GM18868 (cell line): ENCODE measurements around the gene TMEM178B.
"Not testable (repeated sequence)": the region's sequence is repeated elsewhere in the genome, so short reads cannot be mapped to it uniquely, and the experiment has no call there.

Experiments used
- ATAC-seq: cut with Tn5 transposase; IDR thresholded peaks from one replicate; pipeline ENCODE4 v1.9.1; 2021; ENCODE audit warnings: mild to moderate bottlenecking, moderate library complexity; ENCODE audit not compliant: unreplicated experiment

Gene TMEM178B

GRCh38 chr7:141074162-141074991 is 513 bp downstream of the TMEM178B start:
- ATAC-seq = no peak

DNA sequence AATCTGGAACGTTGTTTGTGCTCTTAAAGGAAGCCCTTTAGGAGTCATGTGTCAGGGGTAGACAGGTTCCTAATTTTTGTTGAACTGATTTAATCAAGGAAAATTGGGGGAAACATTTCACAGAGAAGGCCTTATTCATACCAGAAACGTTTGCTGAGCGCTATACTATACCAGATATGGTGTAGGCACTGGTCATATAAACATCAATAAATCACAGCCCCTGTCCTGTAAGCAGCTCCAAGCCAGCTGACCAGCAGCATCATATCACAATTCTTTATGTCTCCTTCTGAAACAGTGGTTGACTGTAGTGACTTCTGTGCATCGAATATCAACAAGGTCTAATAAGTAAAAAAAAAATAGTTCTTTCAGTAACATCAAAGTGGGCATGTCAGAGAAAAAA is 1.1 kb downstream of the TMEM178B start:
- no peak for ATAC-seq

DNA sequence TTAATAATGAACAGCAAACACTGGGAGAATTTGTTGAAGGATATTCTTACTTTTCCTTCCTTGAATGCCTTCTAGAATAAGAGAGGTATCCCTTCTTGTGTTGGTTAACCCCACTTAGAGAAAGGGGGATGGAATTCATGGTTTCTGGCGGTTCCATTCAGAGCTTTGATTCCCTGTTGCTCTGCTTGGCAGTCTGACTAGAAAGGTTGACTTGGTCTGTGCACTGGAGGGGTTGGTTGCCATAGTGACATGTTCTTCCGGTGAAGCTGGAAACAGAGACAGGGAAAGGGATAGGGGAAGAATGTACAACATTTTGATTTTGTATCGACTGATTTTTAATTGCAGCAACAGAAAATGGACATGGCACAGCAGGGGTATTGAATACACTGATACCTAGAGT is 2.5 kb downstream of the TMEM178B start:
- ATAC-seq = no peak

- ATAC-seq = no peak
These were observed 5.4 kb downstream of the TMEM178B start for GRCh38 chr7:141079219-141079618.

DNA sequence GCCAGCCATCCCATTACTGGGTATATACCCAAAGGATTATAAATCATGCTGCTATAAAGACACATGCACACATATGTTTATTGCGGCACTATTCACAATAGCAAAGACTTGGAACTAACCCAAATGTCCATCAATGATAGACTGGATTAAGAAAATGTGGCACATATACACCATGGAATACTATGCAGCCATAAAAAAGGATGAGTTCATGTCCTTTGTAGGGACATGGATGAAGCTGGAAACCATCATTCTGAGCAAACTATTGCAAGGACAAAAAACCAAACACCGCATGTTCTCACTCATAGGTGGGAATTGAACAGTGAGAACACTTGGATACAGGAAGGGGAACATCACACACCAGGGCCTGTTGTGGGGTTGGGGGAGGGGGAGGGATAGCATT is 15.6 kb downstream of the TMEM178B start:
- ATAC-seq = not testable (repeated sequence)

DNA sequence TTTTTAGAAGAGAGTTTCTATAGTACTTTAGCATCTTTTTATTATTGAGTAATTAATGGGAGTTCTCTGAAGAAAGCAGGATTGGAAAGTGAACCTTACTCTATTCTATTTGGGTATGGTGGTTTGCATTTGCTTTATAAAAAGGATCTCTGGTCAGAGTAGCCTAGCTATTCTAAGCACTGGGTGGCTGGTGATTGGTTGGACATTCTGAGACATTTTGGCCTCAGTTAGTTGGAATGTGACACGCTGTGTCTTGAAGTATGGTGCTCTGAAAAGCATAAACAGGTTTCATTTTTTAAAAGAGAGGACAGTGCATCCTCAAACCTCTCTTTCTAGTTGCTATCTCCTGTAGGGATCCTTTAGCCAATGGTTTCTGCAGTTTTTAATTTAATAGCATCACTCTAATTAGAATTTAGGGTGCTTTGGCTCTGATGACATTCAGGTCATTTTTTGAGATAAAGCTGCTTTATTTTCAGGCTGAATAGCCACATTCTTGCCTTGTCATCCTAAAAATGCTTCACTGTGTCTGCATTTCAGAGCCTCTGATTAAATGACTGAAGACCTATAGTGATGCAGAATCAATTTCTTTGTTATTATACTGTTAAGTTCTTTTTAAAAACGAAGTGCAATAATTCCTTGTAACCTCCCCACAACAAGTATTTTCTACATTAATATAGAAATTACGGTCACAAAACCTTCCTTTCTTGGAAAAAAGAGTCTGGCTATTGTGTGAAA is 20.6 kb downstream of the TMEM178B start:
- no peak for ATAC-seq

DNA sequence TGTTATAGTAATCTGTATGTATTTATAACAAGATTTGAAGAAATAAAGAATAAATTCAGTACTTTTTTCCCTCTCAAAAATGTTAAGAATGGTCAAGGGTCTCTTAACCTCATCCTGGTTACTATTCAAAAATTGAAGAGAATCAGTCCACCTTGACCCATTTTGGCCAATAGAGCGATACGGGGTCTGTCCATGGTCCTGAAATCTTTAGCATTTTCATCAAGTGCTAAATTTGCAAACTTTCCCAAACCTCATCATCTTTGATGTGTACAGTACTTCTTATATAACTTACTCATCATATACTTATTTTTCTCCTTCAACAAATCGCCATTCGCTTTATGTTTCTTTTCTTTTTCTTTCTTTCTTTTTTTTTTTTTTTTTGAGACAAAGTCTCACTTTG is 23.6 kb downstream of the TMEM178B start:
- ATAC-seq = no peak

GRCh38 chr7:141102436-141102835 is 28.6 kb downstream of the TMEM178B start:
- ATAC-seq = no peak

- no peak for ATAC-seq
These were observed 30.1 kb downstream of the TMEM178B start for GRCh38 chr7:141103847-141104429.

DNA sequence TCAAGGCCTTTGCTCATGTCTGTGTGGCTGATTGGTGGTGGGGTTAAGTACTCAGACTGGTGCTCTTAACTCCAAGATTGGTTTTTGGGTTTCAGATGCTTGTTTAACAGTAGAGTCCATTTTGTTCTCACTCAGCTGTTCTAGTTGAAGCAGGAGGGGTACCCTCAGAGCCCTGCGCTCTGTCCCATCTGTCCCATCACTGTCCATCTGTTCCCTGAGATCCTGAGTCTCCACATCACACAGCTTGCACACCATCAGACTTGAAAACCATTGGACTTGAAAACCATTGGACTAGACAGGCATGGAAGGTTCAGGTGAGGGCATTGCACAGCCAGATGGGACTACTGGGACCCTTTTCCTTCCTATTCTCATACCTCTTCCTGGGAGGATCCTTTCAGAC is 39.3 kb downstream of the TMEM178B start:
- no peak for ATAC-seq

GRCh38 chr7:141114029-141114664 is 40.3 kb downstream of the TMEM178B start:
- ATAC-seq = no peak

DNA sequence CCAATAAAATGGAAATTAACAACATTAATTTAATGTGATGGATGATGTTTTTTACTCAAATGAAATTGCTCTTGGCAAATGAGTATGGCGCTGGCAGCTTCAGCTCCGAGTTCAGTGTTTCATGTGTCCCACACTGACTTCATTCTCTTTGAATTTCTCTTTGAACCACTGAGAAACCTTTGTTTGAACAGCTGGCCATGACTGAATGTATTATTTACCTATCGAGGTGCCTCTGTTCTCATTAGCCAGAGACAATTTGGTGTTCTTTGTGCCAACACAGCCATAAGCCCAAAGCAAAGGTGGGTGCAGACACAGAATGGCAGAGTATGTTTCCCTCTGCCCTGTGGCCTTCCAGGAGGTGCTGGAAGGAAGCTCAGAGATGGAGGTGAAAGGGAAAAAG is 42.1 kb downstream of the TMEM178B start:
- ATAC-seq = no peak

DNA sequence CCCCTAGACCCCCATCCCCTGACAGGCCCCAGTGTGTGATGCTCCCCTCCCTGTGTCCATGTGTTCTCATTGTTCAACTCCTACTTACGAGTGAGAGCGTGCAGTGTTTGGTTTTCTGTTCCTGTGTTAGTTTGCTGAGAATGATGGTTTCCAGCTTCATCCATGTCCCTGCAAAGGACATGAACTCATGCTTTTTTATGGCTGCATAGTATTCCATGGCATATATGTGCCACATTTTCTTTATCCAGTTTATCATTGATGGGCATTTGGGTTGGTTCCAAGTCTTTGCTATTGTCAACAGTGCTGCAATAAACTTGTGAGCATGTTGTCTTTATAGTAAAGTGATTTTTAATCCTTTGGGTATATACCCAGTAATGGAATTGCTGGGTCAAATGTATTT is 42.8 kb downstream of the TMEM178B start:
- not testable (repeated sequence) for ATAC-seq

DNA sequence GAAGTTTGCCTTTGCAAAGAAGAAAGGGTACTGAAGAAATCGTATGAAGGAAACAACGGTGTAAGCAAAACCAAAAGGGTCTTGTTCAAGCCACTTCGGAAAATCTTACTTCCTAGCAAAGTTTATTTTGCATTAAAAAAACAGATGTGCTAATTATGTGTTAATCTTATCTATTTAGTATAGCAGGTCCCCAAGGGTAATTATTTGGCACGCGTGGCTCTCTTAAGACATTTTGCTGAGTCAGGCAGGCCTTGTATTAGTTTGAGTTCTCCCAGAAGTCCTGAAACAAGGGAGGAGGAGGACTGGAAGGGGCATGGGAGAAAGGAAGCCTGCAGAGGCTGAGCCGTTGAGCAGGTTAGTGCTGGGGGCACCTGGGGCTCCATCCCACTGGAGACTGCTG is 44.9 kb downstream of the TMEM178B start:
- ATAC-seq = no peak

GRCh38 chr7:141119187-141119586 is 45.3 kb downstream of the TMEM178B start:
- ATAC-seq = no peak

- no peak for ATAC-seq
These were observed 48.9 kb downstream of the TMEM178B start for GRCh38 chr7:141122736-141123135.

GRCh38 chr7:141123522-141123921 is 49.7 kb downstream of the TMEM178B start:
- ATAC-seq = peak; percentile 73

DNA sequence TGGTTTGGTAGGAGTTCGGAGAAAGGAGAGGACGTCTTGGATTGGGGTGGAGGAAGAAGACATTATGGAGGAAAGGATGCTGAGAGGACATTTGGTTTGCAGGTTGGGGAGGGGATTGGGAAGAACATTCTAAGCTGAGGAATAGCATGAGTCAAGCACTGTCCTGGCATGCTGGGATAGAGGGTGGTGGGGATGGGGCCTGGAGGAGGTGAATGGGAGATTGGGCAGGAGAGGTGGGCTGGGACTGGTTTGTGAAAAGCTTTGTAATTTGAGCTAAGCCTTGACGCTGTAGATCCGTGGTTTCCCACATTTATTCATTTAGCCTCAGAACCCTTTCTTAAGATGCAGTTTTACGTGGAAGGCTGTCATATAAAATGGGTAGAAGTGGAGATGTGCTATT is 52.2 kb downstream of the TMEM178B start:
- ATAC-seq = no peak

- ATAC-seq = no peak
These were observed 54.6 kb downstream of the TMEM178B start for GRCh38 chr7:141128506-141128905.

DNA sequence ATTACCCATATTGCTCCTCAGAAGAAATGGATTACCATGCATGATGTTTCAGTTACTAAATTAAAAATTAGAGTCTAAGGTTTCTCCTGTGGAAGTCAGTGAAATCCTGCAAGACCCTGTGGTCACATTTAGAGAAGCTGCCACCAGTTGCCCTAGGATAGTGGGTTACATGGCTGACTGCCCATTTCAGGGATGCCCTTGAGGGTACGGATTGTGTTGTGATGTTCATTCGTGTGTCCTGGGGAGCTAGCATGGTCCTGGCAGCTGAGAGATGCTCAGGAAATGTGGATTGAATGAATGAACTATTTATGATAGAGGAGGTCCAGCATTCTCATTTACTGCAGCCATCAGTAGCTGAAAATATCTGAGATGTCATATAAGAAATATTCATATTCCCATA is 55.1 kb downstream of the TMEM178B start:
- no peak for ATAC-seq

GRCh38 chr7:141132671-141133070 is 58.8 kb downstream of the TMEM178B start:
- no peak for ATAC-seq
